Left lobe of liver (tissue), 2 donors: ENCODE data around the gene MACROD1. TPM values are rescaled to one million over a fixed set of nuclear protein-coding genes. Genes with fewer than 3 reads are reported as not detected.
A peak's percentile ranks its signal among the peaks of the same experiment; 100 is the strongest.

ENCODE experiments used
- ATAC-seq: fragments of 200-7000 bp; cut with Tn5 transposase; one replicate; pipeline ENCODE4 v1.9.1; 2020; ENCODE audit warnings: mild to moderate bottlenecking, moderate library complexity
- DNase-seq: peaks from one replicate; pipeline ENCODE4 v3.0.0-alpha.2; 2020; ENCODE audit warnings: low spot score
- total RNA-seq: library from RNA; stranded (reverse); gene quantifications from one replicate; pipeline ENCODE4 v1.2.1, GENCODE V29; 2021
- donor health status: DM: no; HTN: no; CAD: no; lungs with moderate emphysema.
- donor health status: DM: no; HTN: yes; CAD: no.

The MACROD1 gene
- total RNA-seq, 1 donor from 2014 or later = 35.2 TPM

- no peak for ATAC-seq
- no peak for DNase-seq
Observed at GRCh38 chr11:64003807-64004589, 161.9 kb downstream of the MACROD1 start.

GRCh38 chr11:64001484-64002420, 164.2 kb downstream of the MACROD1 start:
- DNase-seq (no peak), ATAC-seq (no peak)

GRCh38 chr11:64000740-64001483, 165.0 kb downstream of the MACROD1 start:
- no peak for DNase-seq
- no peak for ATAC-seq

GRCh38 chr11:64000026-64000739, 165.7 kb downstream of the MACROD1 start:
- ATAC-seq (peak; percentile 85), DNase-seq (peak; percentile 66)

- peak; percentile 2 for ATAC-seq
- no peak for DNase-seq
Observed at GRCh38 chr11:63999349-64000025, 166.4 kb downstream of the MACROD1 start.

- ATAC-seq = no peak
- no peak for DNase-seq
Observed at GRCh38 chr11:63998558-63999348, 167.2 kb downstream of the MACROD1 start.

- DNase-seq (no peak), ATAC-seq (no peak)
Observed at GRCh38 chr11:63997801-63998337, 168.0 kb downstream of the MACROD1 start.

- no peak for DNase-seq
- no peak for ATAC-seq
Observed at GRCh38 chr11:63997104-63997700, 168.7 kb downstream of the MACROD1 start.

GRCh38 chr11:63996512-63996911, 169.4 kb downstream of the MACROD1 start:
- DNase-seq (no peak), ATAC-seq (no peak)

GRCh38 chr11:63993993-63994392, 171.9 kb downstream of the MACROD1 start:
- DNase-seq (no peak), ATAC-seq (no peak)

GRCh38 chr11:63993100-63993499, 172.8 kb downstream of the MACROD1 start:
- DNase-seq = no peak

GRCh38 chr11:63991558-63991957, 174.4 kb downstream of the MACROD1 start:
- DNase-seq = no peak
- no peak for ATAC-seq

More at GRCh38 chr11:63993100-63993499, 172.8 kb downstream of the MACROD1 start:
- no peak for ATAC-seq

GRCh38 chr11:63986932-63987513, 178.9 kb downstream of the MACROD1 start:
- DNase-seq = no peak
- no peak for ATAC-seq

GRCh38 chr11:63986156-63986931, 179.6 kb downstream of the MACROD1 start, which contains the start of gene OTUB1:
Gene OTUB1, plus strand, starts transcription at chr11:63986438. Its CDS starts 19 bp downstream, at chr11:63986457.
- DNase-seq = peak; percentile 87
- peak; percentile 93 for ATAC-seq

- peak; percentile 29 for ATAC-seq
- DNase-seq = no peak
Observed at GRCh38 chr11:63985812-63986155, 180.1 kb downstream of the MACROD1 start.

- DNase-seq (no peak), ATAC-seq (no peak)
Observed at GRCh38 chr11:63979426-63979825, 186.5 kb downstream of the MACROD1 start.
